Hepatic stellate cell (primary cell): ENCODE results near the gene S100A2.
"Not testable (repeated sequence)": the region's sequence is repeated elsewhere in the genome, so short reads cannot be mapped to it uniquely, and the experiment has no call there.

Source experiments
- DNase-seq: peaks from one replicate; pipeline ENCODE4 v3.0.0; 2011; ENCODE audit warnings: low spot score

S100A2 gene

DNA sequence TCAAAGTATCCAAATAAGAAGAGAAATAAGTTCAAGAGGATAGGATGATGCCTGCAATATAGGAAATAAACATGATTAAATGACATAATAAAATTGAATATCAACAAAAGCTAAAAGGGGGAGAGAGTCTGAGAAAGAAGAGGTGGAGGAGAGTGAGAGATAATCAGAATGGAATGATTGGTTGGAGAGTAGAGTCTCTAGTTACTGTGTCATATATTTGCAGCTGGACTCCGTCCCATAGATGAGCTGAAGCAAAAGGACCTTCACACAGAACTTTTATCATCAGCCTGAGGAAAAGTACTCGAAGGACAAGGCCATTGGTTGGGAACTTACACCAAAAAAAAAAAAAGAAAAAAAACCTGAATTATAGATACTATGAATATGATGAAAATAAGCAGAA, 22.8 kb upstream of the S100A2 start:
- DNase-seq: no peak

DNA sequence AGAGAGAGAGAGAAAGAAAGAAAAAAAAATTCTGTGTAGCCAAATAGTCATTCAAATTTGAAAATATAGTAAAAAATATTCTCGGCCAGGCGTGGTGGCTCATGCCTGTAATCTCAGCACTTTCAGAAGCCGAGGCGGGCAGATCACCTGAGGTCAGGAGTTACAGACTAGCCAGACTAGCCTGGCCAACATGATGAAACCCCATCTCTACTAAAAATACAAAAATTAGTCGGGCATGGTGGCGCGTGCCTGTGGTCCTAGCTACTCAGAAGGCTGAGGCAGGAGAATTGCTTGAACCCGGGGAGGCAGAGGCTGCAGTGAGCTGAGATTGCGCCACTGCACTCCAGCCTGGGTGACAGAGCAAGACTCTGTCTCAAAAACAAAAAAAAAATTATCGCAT, 22.4 kb upstream of the S100A2 start:
- not testable (repeated sequence) for DNase-seq

- DNase-seq: no peak
Measured at GRCh38 chr1:153587314-153587713, 21.7 kb upstream of the S100A2 start.

- no peak for DNase-seq
Measured at GRCh38 chr1:153586347-153586746, 20.7 kb upstream of the S100A2 start.

GRCh38 chr1:153585006-153585405, 19.4 kb upstream of the S100A2 start:
- DNase-seq: no peak

DNA sequence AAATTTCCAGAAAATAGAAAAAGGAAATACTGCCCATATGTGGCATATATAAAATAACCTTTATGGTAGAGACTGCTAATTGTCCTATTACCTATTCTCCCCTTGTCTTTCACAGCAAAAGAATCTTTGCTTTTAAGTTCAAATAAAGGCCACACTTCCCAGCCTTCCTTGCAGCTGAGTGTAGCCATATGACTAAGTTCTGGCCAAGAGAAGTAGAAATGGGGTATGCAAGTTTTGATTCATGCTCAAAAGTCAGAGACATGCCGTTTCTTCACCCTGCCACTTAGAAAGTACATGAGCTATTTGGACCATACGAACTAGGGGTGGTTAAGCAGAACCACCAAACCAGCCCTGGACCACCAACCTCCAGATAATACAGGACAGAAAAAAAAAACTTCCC, 18.3 kb upstream of the S100A2 start:
- no peak for DNase-seq

- not testable (repeated sequence) for DNase-seq
Measured at GRCh38 chr1:153583514-153583913, 17.9 kb upstream of the S100A2 start.

GRCh38 chr1:153582836-153583235, 17.2 kb upstream of the S100A2 start:
- not testable (repeated sequence) for DNase-seq

- DNase-seq: no peak
Measured at GRCh38 chr1:153578936-153579335, 13.3 kb upstream of the S100A2 start.

GRCh38 chr1:153578490-153578889, 12.8 kb upstream of the S100A2 start:
- peak; percentile 49 for DNase-seq

DNA sequence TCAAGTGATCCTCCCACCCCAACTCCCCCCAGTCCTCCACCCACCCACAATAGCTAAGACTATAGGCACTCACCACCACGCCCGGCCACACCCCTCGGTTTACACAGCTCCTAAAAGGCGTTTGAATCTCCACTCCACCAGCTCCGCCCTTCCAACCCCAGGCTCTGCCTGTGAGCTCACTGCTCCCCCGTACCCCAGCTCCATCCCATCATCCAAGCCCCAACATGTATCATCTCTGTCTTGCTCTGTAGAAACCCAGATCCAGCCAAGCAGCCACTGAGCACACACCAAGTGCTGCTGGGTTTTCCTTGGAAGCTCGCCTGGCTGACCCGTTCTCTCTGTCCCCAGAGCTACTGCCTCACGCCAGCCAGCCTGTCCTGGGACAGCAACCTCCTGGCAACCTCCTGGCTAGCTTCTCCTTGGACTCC, 12.0 kb upstream of the S100A2 start:
- DNase-seq: no peak

DNA sequence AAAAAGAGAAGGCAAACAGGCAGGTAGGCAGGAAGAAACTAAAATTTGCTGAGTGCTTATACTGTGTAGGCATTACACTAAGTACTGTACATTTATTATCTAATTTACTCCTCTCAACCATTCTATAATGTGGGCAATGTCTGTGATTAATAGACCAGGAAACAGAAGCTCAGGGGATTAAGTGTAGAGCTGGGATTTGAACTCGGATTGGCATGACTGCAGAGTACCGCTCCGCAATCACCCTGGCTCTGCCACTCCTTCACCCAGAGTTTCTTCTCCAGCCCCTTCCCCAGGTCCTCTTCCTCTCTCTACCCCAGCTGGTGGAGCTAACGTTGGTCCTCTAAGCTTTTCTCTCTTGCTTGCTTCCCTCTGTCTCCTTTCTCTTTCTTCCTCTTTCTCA, 11.5 kb upstream of the S100A2 start:
- no peak for DNase-seq

- not testable (repeated sequence) for DNase-seq
Measured at GRCh38 chr1:153575497-153575896, 9.9 kb upstream of the S100A2 start.

- DNase-seq: not testable (repeated sequence)
Measured at GRCh38 chr1:153575081-153575491, 9.4 kb upstream of the S100A2 start.

- DNase-seq: no peak
Measured at GRCh38 chr1:153573351-153573750, 7.7 kb upstream of the S100A2 start.

DNA sequence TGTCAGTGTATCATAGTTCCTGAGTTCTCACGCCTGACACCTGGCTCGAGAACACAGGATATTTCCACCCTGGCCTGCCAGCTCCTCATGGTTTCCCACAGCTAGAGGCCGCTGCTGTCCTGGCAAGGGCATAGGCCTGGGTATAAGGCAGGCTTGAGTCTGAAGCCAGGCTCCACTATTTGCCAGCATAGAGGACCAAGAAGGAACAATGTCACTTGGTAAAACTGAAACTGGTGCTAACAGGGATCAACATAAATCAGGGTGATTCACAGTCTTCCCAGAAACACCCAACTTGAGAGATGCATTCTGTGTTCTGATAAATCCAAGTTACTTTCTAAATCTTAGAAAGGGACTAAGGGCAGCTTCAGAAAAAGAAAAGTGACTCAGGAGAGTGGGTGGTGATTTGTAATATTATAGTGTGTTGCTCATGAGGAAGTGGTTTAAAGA, 6.9 kb upstream of the S100A2 start:
- DNase-seq: peak; percentile 82

GRCh38 chr1:153571706-153572105, 6.1 kb upstream of the S100A2 start:
- DNase-seq: no peak

DNA sequence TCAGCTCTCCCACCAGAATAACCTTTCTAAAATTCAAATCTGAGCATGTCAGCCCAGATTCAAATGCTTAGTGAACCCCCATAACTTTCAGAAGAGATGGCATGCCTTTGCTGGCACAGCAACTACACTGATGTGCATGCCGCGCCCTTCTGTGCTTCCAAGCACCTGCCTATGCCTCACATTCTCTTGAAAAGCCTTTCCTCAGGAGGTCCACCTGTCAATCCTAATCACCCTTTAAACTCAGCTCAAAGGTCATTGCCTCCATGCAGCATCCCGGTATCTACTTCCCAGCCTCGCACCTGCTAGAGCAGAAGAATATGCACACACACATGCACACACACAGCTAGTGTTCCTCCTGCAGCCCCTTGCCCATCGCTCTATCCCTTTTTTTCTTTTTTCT, 5.2 kb upstream of the S100A2 start:
- DNase-seq: no peak

DNA sequence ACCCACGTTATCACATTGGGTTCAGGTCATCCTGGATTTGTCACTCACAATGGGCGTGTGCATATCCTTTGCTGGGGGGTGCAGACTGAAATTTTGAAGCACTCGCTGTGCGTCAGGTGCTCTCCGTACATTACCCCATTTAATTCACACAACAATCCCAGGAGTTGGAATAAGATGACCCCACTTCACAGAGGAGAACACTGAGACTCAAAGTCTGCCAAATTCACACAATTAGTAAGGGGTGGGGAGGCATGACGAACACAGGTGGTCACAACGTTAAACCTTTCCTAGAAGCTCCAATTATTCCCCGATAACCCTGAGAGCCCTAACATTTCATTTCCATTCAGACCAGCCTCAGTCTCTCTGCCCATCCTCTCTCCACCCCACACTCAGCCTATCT, 3.8 kb upstream of the S100A2 start:
- no peak for DNase-seq

- DNase-seq: peak; percentile 91
Measured at GRCh38 chr1:153568367-153569099, 2.9 kb upstream of the S100A2 start.

DNA sequence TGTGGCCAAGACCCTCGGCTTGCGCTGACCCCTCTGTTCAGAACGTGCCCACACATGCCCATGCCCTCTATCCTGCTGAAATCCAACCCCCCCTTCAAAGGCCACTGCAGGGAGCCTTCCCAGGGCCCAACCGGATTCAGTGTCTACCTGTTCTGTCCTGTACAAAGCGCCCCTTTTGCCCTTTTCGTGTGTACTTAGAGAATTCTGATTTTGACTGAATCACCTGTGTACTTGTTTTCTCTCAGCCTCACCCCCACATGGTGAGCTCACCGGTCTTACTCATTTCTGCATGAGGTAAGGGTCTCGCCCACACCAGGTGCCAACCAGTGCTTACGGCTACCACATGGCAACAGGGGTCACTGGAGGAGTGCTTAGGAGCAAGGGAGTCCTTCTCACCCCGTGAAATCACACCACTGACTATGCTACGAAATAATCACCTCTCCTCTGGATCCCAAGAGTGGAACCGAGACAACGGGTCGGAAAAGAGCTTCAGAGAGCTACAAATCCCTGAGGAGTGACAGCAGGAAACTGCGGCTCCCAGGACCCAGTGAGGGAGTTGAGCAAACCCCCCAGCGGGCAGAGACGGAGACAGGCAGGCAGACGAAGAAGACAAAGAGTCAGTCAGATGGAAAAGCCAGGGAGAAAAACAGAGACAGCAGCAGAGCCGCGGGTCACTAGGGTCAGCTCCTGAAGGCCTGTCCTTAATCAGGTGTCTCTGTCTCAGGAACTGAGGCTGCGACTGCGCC, 2.1 kb upstream of the S100A2 start:
- DNase-seq: no peak

GRCh38 chr1:153566414-153567371, 1.0 kb upstream of the S100A2 start:
- DNase-seq: peak; percentile 100
